IMR-90 (cell line): ENCODE measurements around the gene ABTB2. TPM values are rescaled to one million over a fixed set of nuclear protein-coding genes. Genes with fewer than 3 reads are reported as not detected.

Experiments used
- ATAC-seq: fragments of 200-7000 bp; cut with Tn5 transposase; 2 replicates; pipeline ENCODE4 v1.9.1; 2020; ENCODE audit warnings: low read depth, mild to moderate bottlenecking, moderate library complexity
- BruUV-seq: library from RNA; stranded (reverse); fragments of 400-500 nt; replicated peaks from 2 replicates; lab custom pipeline; 2021; lab: Mats Ljungman, UMichigan
- CTCF ChIA-PET: fragments of 300-600 bp; formaldehyde crosslinking; extraction: SDS; loops from one replicate; lab custom pipeline; 2021; ENCODE audit warnings: antibody characterized with exemption; lab: Yijun Ruan, JAX
- POLR2A ChIA-PET: fragments of 300-600 bp; sonication (Branson Sonifier 250); formaldehyde crosslinking; loops from one replicate; lab custom pipeline; 2022; ENCODE audit warnings: antibody characterized with exemption; ENCODE audit not compliant: unreplicated experiment; lab: Charles Lee
- DNase-seq: peaks from one replicate; pipeline ENCODE4 v3.0.0; 2013
- H2AFZ ChIP-seq: replicated peaks from 2 replicates; pipeline ENCODE3; 2013; ENCODE audit warnings: low read length, mild to moderate bottlenecking; ENCODE audit not compliant: poor library complexity
- H2AK5ac ChIP-seq: 2 replicates; pipeline ENCODE4 v1.6.1; 2013; ENCODE audit warnings: low read depth, low read length, inconsistent platforms
- H2AK9ac ChIP-seq: replicated peaks from 2 replicates; pipeline ENCODE3; 2013; ENCODE audit warnings: mild to moderate bottlenecking, low read depth, low read length, moderate library complexity; ENCODE audit not compliant: poor library complexity
- H2BK120ac ChIP-seq: 2 replicates; pipeline ENCODE4 v1.6.1; 2013; ENCODE audit warnings: low read depth, low read length, inconsistent platforms
- H2BK15ac ChIP-seq: 3 replicates; pipeline ENCODE4 v1.6.1; 2013; ENCODE audit warnings: low read depth, low read length, inconsistent platforms
- H2BK20ac ChIP-seq: 2 replicates; pipeline ENCODE4 v1.6.1; 2013; ENCODE audit warnings: low read depth, mild to moderate bottlenecking, inconsistent platforms, low read length, moderate library complexity
- H2BK5ac ChIP-seq: 2 replicates; pipeline ENCODE4 v1.6.1; 2013; ENCODE audit warnings: mild to moderate bottlenecking, low read depth, low read length, inconsistent platforms; ENCODE audit not compliant: poor library complexity, severe bottlenecking
- H3K14ac ChIP-seq: replicated peaks from 2 replicates; pipeline ENCODE4 v1.6.1; 2013; ENCODE audit warnings: low read depth, low read length, inconsistent platforms
- H3K18ac ChIP-seq: 2 replicates; pipeline ENCODE4 v1.6.1; 2013; ENCODE audit warnings: low read depth, low read length, control low read depth
- H3K23ac ChIP-seq: 2 replicates; pipeline ENCODE4 v1.6.1; 2013; ENCODE audit warnings: low read depth, low read length, inconsistent platforms
- H3K27ac ChIP-seq: 2 replicates; pipeline ENCODE4 v1.5.1; 2013; ENCODE audit warnings: mild to moderate bottlenecking, control low read depth, low read length; ENCODE audit not compliant: insufficient read depth
- H3K27me3 ChIP-seq: 2 replicates; pipeline ENCODE4 v1.6.1; 2013; ENCODE audit warnings: low read length; ENCODE audit not compliant: control insufficient read depth, insufficient read depth
- H3K36me3 ChIP-seq: 2 replicates; pipeline ENCODE4 v1.6.1; 2013; ENCODE audit warnings: low read length, mixed read lengths; ENCODE audit not compliant: control insufficient read depth, insufficient read depth
- H3K4ac ChIP-seq: 2 replicates; pipeline ENCODE4 v1.6.1; 2013; ENCODE audit warnings: low read depth, low read length, inconsistent platforms
- H3K4me1 ChIP-seq: 2 replicates; pipeline ENCODE4 v1.6.1; 2013; ENCODE audit warnings: low read length, mixed read lengths; ENCODE audit not compliant: control insufficient read depth, insufficient read depth
- H3K4me2 ChIP-seq: 2 replicates; pipeline ENCODE4 v1.6.1; 2013; ENCODE audit warnings: low read depth, mild to moderate bottlenecking, control low read depth, low read length, moderate library complexity
- H3K4me3 ChIP-seq: 2 replicates; pipeline ENCODE4 v1.5.1; 2013; ENCODE audit warnings: low read depth, mild to moderate bottlenecking, control low read depth, low read length, moderate library complexity; ENCODE audit not compliant: insufficient read depth
- H3K56ac ChIP-seq: 2 replicates; pipeline ENCODE4 v1.6.1; 2013; ENCODE audit warnings: low read length, inconsistent platforms; ENCODE audit not compliant: insufficient read depth; ENCODE audit errors: extremely low read depth
- H3K79me1 ChIP-seq, 2 experiments: 2 replicates each; pipeline ENCODE4 v1.6.1; 2013; ENCODE audit warnings: low read length in 2 of 2, inconsistent platforms in 1 of 2, low read depth in 1 of 2
- H3K9ac ChIP-seq: 2 replicates; pipeline ENCODE4 v1.6.1; 2013; ENCODE audit warnings: low read depth, low read length, control low read depth
- H3K9me1 ChIP-seq: 2 replicates; pipeline ENCODE4 v1.6.1; 2013; ENCODE audit warnings: low read length, inconsistent platforms; ENCODE audit not compliant: insufficient read depth
- H3K9me3 ChIP-seq: 2 replicates; pipeline ENCODE4 v1.6.1; 2013; ENCODE audit warnings: low read length; ENCODE audit not compliant: control insufficient read depth, insufficient read depth
- H4K20me1 ChIP-seq: 2 replicates; pipeline ENCODE4 v1.6.1; 2013; ENCODE audit warnings: low read length, inconsistent platforms; ENCODE audit not compliant: insufficient read depth
- H4K5ac ChIP-seq: 2 replicates; pipeline ENCODE4 v1.6.1; 2013; ENCODE audit warnings: mild to moderate bottlenecking, low read depth, low read length, control low read depth
- H4K8ac ChIP-seq, 2 experiments: 2 replicates each; pipeline ENCODE4 v1.6.1; 2013; ENCODE audit warnings: low read depth in 2 of 2, low read length in 2 of 2, control low read depth in 1 of 2, inconsistent platforms in 1 of 2
- H4K91ac ChIP-seq: 2 replicates; pipeline ENCODE4 v1.6.1; 2013; ENCODE audit warnings: low read depth, low read length, inconsistent platforms; ENCODE audit not compliant: insufficient read depth
- BHLHE40 ChIP-seq: fragments of 150-350 bp; IDR thresholded peaks from 2 replicates; pipeline ENCODE4 v1.6.1; 2016; ENCODE audit warnings: mild to moderate bottlenecking, low read depth, low read length
- CEBPB ChIP-seq: IDR thresholded peaks from 2 replicates; pipeline ENCODE4 v1.6.1; 2012; ENCODE audit warnings: low read depth, low read length, improper control_type of control experiment
- CTCF ChIP-seq: conservative IDR thresholded peaks from 2 replicates; pipeline ENCODE4 v1.5.1; 2012; ENCODE audit warnings: mild to moderate bottlenecking, low read depth, low read length, improper control_type of control experiment
- ELK1 ChIP-seq: fragments of 150-350 bp; IDR thresholded peaks from 2 replicates; pipeline ENCODE4 v1.6.1; 2016; ENCODE audit warnings: low read depth, mild to moderate bottlenecking, low read length, moderate library complexity, borderline replicate concordance
- FOS ChIP-seq: fragments of 150-350 bp; IDR thresholded peaks from 2 replicates; pipeline ENCODE4 v1.6.1; 2016; ENCODE audit warnings: low read depth, low read length
- MAFK ChIP-seq: IDR thresholded peaks from 2 replicates; pipeline ENCODE4 v1.6.1; 2012; ENCODE audit warnings: low read depth, low read length, improper control_type of control experiment
- MAZ ChIP-seq: IDR thresholded peaks from 2 replicates; pipeline ENCODE4 v1.6.1; 2012; ENCODE audit warnings: low read depth, mild to moderate bottlenecking, low read length, improper control_type of control experiment, moderate library complexity, borderline replicate concordance
- MXI1 ChIP-seq: IDR thresholded peaks from 2 replicates; pipeline ENCODE4 v1.6.1; 2012; ENCODE audit warnings: low read depth, mild to moderate bottlenecking, low read length, moderate library complexity, borderline replicate concordance
- NFE2L2 ChIP-seq: fragments of 150-350 bp; IDR thresholded peaks from 2 replicates; pipeline ENCODE4 v1.6.1; 2016; ENCODE audit warnings: low read depth, mild to moderate bottlenecking, low read length
- RAD21 ChIP-seq: IDR thresholded peaks from 2 replicates; pipeline ENCODE4 v1.6.1; 2012; ENCODE audit warnings: low read length, improper control_type of control experiment
- RCOR1 ChIP-seq: IDR thresholded peaks from 2 replicates; pipeline ENCODE4 v1.6.1; 2012; ENCODE audit warnings: mild to moderate bottlenecking, low read length, improper control_type of control experiment; ENCODE audit not compliant: insufficient replicate concordance
- RFX5 ChIP-seq: IDR thresholded peaks from 2 replicates; pipeline ENCODE4 v1.8.0; 2012; ENCODE audit warnings: low read depth, mild to moderate bottlenecking, low read length, moderate library complexity
- SMC3 ChIP-seq: fragments of 150-350 bp; IDR thresholded peaks from 2 replicates; pipeline ENCODE4 v1.6.1; 2016; ENCODE audit warnings: low read depth, mild to moderate bottlenecking, antibody characterized with exemption, low read length, moderate library complexity
- USF2 ChIP-seq: fragments of 150-350 bp; IDR thresholded peaks from 2 replicates; pipeline ENCODE4 v1.6.1; 2017; ENCODE audit warnings: mild to moderate bottlenecking, antibody characterized with exemption, low read length, low read depth
- WGBS, 2 experiments: methylation state at CpG; one replicate each; pipeline versions ENCODE4 v1.1.5 to v1.1.7; 2013; ENCODE audit warnings: missing lambda C conversion rate in 2 of 2; ENCODE audit not compliant: insufficient read length in 1 of 2; ENCODE audit errors: extremely low coverage in 2 of 2; 5-methylcytosine and 5-hydroxymethylcytosine counted together
- dilution Hi-C: fragments of 300-500 bp; cut with HindIII; formaldehyde crosslinking; loops from one replicate; pipeline ENCODE4 v1.14.3; 2018; ENCODE audit warnings: low sequenced_read_pairs; ENCODE audit not compliant: unreplicated experiment
- in situ Hi-C: fragments of 300-500 bp; cut with MboI; formaldehyde crosslinking; loops from 3 replicates; pipeline ENCODE4 v1.14.3; 2019; ENCODE audit warnings: low sequenced_read_pairs, inconsistent platforms, mixed read lengths
- intact Hi-C: fragments of 100-400 bp; cut with micrococcal nuclease; formaldehyde crosslinking; loops from 2 replicates; pipeline ENCODE4 v1.10.0; 2022
- polyA plus RNA-seq, 3 experiments: library from polyadenylated mRNA; depleted of rRNA; stranded (reverse); fragments of >200 nt; gene quantifications; 2 replicates each; pipeline ENCODE4 v1.2.3, GENCODE V29; 2012; ENCODE audit warnings: low replicate concordance in 1 of 3
- total RNA-seq: library from RNA; depleted of rRNA; stranded (reverse); fragments of >200 nt; gene quantifications from 2 replicates; pipeline ENCODE4 v1.2.3, GENCODE V29; 2012

The ABTB2 gene
- total and polyA plus RNA-seq, 2 of the 4 experiments (the other 2 are of a cell fraction), result 0.18 to 2.0 TPM

GRCh38 chr11:34190192-34191139 is 167.3 kb downstream of the ABTB2 start:
- BruUV-seq, result no TSS peak
- TF ChIP-seq SMC3 (no peak), MAFK (no peak), RAD21 (no peak), MXI1 (no peak), FOS (no peak), NFE2L2 (no peak), BHLHE40 (no peak), ELK1 (no peak), RFX5 (no peak), MAZ (no peak), USF2 (no peak), CEBPB (no peak), RCOR1 (no peak), CTCF (no peak)

More at GRCh38 chr11:34190192-34191139, 167.3 kb downstream of the ABTB2 start:
- Histone ChIP-seq H3K4ac (no peak overlapping the region), H3K23ac (no peak overlapping the region), H2AFZ (no peak overlapping the region), H3K18ac (no peak overlapping the region), H2AK5ac (no peak overlapping the region), H2BK15ac (no peak overlapping the region), H4K5ac (no peak overlapping the region), H3K4me3 (no peak overlapping the region), H3K36me3 (no peaks in the 10 kb centered on the region), H2BK5ac (no peak overlapping the region), H3K4me1 (peaks cover 9% of the 10 kb centered on the region; the same call in 1 of the 2 replicates), H2BK120ac (no peak overlapping the region), H3K27me3 (peaks cover 2% of the 10 kb centered on the region), H3K9ac (no peak overlapping the region), H3K27ac (no peak overlapping the region), H3K9me1 (peaks cover 18% of the 10 kb centered on the region), H3K79me1 (no peaks in the 10 kb centered on the region), H3K9me3 (no peaks in the 10 kb centered on the region), H4K20me1 (no peaks in the 10 kb centered on the region), H2AK9ac (no peak overlapping the region), H3K56ac (no peak overlapping the region), H4K91ac (no peak overlapping the region), H4K8ac (no peak overlapping the region), H3K4me2 (no peak overlapping the region), H3K14ac (no peak overlapping the region), H2BK20ac (no peak overlapping the region)
- no CpG with 5 or more reads among the region's 8 CpGs for WGBS, 2 experiments
- ChIA-PET CTCF (interaction anchor here (1.1 kb wide), 1 partner anchor 133 kb away, joined by 3 read pairs; no protein-coding TSS in a partner anchor), POLR2A (no interaction called here)
- in situ Hi-C loops, result no loop called here
- dilution Hi-C loops, result loop anchor here (25.0 kb wide), 1 partner anchor 147 kb away; no protein-coding TSS in a partner anchor
- ATAC-seq (no peak), DNase-seq (no peak)
- intact Hi-C loops, result no loop called here
